PC-9 (cell line): ENCODE results near the gene ADGRV1.

Source experiments
- EZH2 ChIP-seq: fragments of 200-600 bp; sonication (generic); IDR thresholded peaks from 2 replicates; pipeline ENCODE4 v1.8.0; 2017; ENCODE audit warnings: antibody characterized with exemption, low read depth
- TF ChIP-seq, protein P1 (sequence below): fragments of 200-600 bp; sonication (generic); conservative IDR thresholded peaks from 2 replicates; pipeline ENCODE4 v1.6.1; 2017; ENCODE audit warnings: mixed run types, antibody characterized with exemption, mild to moderate bottlenecking, moderate library complexity

DNA sequence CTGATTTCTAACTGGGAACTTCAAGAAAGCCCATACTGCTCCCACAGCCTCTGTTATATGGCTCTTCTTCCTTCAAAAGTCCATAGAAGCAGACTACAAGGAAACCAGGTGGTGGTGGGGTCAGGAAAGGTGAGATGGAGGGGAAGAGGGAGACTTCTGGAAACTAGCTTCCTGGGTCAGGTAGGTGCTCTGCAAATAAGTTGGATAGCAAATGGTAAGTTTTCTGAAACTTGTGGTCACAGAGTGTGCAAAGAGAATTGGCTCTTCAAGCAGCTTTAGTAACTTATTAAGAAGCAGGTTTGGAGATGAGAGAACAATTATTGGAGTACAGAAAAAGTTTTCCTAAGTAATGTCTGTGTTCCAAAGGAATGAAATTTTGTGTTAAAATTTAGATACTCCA lies 316.9 kb downstream of the ADGRV1 start:
- no peak for TF ChIP-seq EZH2
- TF ChIP-seq, protein P1, sequence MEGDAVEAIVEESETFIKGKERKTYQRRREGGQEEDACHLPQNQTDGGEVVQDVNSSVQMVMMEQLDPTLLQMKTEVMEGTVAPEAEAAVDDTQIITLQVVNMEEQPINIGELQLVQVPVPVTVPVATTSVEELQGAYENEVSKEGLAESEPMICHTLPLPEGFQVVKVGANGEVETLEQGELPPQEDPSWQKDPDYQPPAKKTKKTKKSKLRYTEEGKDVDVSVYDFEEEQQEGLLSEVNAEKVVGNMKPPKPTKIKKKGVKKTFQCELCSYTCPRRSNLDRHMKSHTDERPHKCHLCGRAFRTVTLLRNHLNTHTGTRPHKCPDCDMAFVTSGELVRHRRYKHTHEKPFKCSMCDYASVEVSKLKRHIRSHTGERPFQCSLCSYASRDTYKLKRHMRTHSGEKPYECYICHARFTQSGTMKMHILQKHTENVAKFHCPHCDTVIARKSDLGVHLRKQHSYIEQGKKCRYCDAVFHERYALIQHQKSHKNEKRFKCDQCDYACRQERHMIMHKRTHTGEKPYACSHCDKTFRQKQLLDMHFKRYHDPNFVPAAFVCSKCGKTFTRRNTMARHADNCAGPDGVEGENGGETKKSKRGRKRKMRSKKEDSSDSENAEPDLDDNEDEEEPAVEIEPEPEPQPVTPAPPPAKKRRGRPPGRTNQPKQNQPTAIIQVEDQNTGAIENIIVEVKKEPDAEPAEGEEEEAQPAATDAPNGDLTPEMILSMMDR, result no peak
